Stimulated activated CD4-positive, alpha-beta T cell treated with anti-CD3 and anti-CD28 coated beads, Interleukin-4, amount 100 ng/mL, for 48 hours (primary cell): Measurements from ENCODE around the gene S100B.

Experiments
- DNase-seq, 2 donors: peaks; one replicate each; pipeline ENCODE4 v3.0.0-alpha.2; 2020; ENCODE audit warnings: low read depth in 2 of 2

S100B gene

GRCh38 chr21:46560568-46561444 lies 44.1 kb downstream of the S100B start:
- DNase-seq: no peak

DNA sequence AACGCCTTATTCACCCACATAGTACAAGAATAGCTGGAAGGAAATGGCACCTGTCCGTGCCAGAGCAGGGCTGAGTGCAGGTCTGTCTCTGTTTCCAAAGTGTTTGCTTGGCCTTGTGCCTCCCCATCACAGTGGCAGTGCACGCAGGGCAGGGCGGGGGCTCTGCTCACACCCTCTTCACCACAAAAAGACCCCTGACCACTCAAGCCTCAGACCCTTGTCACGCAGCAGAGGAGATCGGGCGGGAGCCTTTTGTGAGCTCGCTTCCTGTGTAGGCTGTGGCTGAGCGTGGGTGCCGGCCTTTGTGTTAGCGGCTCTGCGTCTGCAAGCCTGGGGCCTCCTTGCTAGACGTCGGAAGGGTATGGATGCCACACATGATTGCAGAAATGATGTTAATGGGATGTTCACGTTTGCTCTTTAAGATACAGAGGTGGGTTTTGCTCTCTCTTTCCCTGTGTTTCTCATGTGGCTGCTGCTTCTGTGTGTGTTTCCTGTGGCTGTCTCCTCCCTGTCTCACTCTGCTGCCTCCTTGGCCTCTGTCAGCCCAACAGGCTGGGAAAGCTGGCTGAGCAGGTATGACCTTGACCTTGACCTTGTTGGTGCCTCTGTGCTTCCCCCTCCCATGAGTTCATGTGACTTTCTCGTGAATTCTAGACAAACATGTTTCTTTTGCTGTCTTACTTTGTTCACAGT lies 45.4 kb downstream of the S100B start:
- peak; percentile 54 to 63 for DNase-seq

GRCh38 chr21:46557919-46558392 lies 46.9 kb downstream of the S100B start:
- DNase-seq: no peak

DNA sequence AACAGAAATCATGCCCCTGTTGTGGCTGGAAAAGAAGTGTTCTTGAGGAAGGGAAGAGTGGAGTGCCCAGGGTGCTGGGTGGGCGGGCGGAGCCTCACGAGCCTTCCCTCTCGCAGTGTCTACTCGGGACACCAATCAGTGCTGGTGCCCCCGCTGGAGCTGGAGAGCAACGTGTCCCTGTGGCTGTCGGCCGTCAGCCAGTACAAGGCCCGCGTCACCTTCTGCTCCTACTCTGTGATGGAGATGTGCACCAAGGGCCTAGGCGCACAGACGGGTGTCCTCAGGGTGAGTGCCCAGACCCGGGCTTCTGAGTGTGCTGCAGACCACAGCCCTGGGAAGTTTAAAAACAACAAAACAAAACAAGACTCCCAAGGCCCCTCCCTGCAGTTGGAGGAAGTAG lies 47.4 kb downstream of the S100B start:
- no peak for DNase-seq

GRCh38 chr21:46556802-46557201 lies 48.1 kb downstream of the S100B start:
- no peak for DNase-seq

DNA sequence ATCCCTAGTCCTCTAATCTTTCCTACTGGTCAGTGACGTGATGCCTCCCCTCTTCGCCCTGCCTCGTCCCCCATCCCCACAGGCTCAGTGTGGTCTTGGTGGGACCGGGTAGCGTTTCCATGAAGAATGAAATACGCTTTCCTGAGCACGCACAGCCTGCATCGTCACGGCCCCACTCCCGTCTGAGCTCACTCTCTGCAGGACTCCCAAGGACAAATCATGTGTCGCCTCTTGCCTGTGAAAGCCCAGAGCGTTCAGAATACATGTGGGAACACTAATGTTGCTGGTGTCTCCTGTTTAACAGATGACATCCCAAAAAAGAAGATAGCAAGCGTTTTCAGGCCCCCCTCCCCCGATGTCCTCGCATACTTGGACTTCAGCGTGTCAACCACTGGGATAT lies 49.2 kb downstream of the S100B start:
- DNase-seq: no peak

GRCh38 chr21:46555225-46555617 lies 49.7 kb downstream of the S100B start:
- no peak for DNase-seq

GRCh38 chr21:46554431-46555224 lies 50.3 kb downstream of the S100B start:
- DNase-seq: no peak

- DNase-seq: no peak
These were observed 50.9 kb downstream of the S100B start for GRCh38 chr21:46553993-46554392.

DNA sequence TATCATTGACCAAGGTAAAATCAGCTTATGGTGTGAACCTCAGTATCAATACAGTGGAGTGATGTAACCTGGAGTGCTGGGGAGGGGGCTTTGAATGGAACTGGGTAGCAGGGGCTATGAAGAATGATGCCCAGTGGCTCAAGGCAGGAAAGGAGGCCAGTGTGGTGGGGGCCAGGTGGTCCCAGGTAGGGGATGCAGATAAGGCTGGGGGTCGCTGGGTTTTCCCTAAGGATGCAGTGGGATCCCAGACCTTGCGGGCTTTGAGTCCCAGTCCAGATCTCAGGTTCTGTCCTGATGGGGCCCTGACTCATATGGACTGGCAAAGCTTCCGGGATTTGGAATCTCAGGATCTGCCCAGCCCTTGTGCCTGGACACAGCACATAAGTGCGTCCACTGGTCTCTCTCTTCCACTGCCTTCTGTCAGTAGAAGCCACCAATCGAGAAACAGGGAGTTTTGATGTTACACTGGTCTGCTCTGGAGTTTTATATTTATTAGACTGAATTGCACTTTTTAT lies 52.0 kb downstream of the S100B start:
- DNase-seq: no peak

DNA sequence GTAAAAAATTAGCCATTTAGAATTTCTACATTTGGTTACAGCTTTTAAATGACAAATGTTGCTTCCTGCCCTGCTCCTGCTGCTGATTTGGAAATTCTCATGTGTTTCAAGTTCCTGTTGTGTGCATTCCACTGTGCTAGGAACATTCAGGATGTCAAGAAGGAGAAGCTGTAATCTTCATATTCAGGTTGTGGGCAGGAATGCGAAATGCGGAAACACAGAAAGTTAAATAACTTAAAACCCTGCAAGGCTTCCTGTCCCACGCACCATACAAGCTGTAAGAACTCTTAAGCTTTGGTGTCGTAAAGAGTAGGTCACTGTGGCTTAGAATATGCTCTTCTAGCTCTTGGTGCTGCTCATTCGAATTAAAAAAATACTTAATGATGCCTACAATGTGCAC lies 52.6 kb downstream of the S100B start:
- DNase-seq: no peak

DNA sequence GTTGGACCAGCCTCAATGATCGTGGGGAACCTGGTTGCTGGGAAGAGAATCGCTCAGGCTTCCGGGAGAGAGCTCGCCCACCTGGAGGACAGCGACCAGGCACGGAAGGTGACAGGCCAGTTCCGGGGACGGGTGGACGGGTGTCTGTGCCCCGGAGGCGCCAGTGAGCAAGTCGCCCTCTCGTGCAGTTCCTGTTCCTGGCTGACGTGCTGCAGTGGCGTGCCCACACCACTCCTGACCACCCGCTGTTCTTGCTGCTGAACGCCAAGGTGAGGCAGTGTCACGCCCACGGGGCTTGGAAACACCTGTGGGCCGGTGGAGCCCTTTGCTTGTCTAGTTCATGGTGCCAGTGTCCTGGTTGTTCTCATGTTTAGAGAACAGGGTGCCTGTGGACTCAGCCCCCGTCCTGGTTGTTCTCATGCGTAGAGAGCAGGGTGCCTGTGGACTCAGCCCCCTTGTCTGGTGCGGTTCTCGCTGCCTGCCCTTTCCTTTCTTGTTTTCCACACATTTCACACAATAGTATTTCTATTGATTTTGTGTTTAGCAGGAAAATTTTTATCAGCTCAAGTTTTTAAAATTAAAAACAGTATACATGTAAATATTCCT lies 53.1 kb downstream of the S100B start:
- peak in 1 of 2 donors; percentile 21 for DNase-seq

GRCh38 chr21:46550116-46550941 lies 54.6 kb downstream of the S100B start:
- DNase-seq: no peak

DNA sequence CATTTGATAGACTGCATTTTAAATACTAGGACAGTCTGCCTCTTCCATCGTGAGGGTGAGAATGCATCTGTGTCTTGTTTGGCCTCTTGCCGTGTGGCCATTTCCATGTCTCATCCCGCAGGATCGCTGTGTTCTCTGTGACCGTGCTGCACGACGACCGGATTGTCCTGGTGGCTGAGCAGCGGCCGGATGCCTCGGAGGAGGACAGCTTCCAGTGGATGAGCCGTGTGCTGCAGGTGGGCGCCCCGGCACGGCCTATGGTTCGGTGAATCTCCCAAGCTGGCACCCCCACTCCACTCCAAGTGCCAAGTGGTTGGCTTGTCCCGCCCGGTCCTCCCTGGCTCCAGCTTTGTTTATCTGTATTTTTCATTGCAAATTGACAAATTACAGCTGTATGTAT lies 55.2 kb downstream of the S100B start:
- DNase-seq: no peak
